Suppressor macrophage treated with lipopolysaccharide for 4 hours (primary cell): ENCODE measurements around the gene NTHL1.

ENCODE experiments used
- DNase-seq: peaks from one replicate; pipeline ENCODE4 v3.0.0-alpha.2; 2020

NTHL1 gene

DNA sequence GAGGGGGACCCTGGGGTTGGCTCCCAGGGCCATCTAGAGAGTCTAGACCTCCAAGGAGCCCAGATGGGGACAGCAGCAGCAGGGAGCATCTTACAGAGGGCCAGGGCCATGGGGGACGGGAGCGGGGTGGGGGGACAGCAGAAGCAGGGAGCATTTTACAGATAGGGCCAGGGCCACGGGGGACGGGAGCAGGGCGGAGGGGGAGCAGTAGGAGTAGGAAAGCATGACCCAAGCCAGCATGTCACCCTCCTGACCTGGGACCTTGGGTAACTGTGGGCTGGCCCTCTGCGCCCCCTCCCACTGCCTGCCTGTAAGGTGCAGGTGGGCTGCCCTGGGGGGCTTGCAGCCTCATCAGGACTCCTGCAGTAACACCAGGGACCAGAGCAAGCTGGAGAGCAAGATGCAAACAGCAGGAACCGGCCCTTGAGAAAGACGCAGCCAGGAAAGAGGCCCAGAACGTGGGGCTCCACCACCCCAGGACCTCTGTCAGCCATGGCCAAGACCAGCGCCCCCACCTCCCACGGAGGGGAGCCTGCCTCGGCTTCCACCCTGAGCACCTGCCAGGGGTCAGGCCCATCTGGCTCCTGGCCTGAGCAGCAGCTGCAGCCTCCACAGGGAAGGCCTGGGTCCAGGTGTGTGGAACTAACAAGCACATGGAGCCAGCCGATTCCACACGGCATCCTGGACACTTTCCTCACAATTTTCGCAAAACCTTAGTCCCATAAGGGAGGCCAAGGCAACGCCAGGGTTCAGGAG is 40.4 kb downstream of the NTHL1 start:
- no peak for DNase-seq

- no peak for DNase-seq
Measured at GRCh38 chr16:2006317-2006716, 41.3 kb downstream of the NTHL1 start.

DNA sequence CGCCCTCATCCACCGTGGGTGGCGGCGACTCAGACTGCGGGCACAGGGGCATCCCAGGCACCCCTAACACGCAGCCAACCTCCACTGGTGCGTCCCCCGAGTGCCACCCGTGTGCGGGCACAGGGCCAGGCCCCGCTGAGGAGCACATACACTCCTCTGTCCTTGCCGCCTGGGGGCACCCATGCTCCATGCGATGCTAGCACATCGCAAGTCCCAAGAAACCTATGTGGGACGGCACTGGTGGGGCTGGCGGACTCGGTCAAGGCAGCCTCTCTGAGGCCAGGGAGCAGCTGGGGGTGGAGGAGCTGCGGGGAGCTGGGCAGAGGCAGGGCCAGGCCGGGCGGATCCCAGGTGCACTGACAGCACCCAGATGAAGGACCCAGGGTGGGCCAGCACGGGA is 42.0 kb downstream of the NTHL1 start:
- peak; percentile 68 for DNase-seq

DNA sequence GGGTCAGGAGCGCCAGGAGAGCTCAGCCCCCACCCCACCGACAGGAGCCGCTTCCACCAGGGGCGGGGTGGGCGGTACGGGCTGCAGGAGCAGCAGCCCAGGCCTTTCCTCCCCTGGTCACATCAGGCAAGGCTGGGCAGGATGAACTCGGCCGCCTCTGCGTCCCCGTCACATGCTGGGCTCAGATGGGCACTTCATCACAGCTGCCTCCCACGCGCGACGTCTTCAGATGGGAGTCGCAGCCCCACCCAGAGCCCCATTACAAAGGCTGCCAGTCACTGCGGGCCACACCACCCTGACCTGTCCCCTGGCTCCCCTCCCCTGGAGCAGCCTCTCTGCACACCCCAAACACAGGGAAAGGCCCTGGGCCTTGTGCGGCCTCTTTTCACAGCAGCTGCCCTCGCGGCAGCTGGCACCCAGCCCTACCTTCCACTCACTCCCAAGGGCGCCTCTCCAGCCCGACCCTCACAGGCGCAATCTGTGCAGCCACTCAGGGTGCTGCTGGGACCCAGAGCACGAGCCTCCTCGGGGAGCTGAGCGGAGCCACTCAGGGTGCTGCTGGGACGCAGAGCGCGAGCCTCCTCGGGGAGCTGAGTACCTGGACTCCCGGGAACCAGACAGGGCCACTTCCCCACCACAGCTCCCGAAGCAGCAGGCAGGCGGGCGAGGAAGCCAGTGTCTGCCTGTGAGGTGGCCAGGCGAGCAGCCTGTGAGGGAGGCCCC is 42.7 kb downstream of the NTHL1 start:
- DNase-seq = peak; percentile 43

GRCh38 chr16:2003827-2004641 is 43.6 kb downstream of the NTHL1 start:
- peak; percentile 96 for DNase-seq

GRCh38 chr16:2003231-2003826 is 44.3 kb downstream of the NTHL1 start:
- DNase-seq = no peak

- no peak for DNase-seq
Measured at GRCh38 chr16:2002406-2003230, 45.0 kb downstream of the NTHL1 start.

DNA sequence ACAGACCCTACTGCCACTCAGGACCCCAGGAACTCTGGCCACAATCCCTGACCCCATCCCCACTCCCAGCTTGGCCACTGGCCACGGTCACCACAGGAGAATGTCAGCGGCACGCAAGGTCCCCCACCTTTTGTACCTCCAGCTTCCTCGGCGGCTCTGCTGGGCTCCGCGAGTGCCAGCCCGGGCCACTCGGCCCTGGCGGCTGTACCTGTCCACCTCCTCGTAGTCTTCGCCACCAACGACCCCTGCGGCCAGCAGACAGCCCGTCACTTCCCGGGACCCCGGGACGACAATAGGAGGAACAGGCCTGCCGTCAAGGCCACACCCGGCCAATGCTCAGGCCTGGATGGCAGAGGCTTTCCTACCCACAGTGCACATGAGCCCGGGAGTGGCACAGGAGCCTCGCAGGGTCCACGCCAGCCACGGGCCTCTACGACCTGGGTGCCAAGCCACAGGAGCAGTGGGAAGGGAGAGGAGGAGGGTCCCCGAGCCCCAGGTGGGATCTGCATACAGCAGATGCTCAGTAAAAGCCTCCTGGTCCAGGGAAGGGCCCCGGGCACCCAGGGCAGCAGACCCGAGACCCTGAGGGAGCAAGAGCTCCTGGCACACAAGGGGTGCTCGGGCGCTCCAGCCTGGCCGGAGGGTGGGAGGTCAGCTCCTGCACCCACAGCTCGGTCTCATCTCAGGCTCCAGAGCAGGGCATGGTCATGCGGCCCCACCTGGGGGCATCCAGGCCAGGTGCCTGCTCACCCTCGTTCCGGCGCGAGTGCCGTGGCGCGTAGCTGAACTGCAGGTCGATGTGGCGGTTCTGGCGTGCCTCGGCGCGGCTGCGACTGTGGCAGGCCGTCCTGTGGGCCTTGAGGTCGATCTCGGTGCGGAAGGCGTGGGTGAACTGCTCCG is 45.9 kb downstream of the NTHL1 start:
- no peak for DNase-seq

GRCh38 chr16:2001035-2001434 is 46.6 kb downstream of the NTHL1 start:
- no peak for DNase-seq

DNA sequence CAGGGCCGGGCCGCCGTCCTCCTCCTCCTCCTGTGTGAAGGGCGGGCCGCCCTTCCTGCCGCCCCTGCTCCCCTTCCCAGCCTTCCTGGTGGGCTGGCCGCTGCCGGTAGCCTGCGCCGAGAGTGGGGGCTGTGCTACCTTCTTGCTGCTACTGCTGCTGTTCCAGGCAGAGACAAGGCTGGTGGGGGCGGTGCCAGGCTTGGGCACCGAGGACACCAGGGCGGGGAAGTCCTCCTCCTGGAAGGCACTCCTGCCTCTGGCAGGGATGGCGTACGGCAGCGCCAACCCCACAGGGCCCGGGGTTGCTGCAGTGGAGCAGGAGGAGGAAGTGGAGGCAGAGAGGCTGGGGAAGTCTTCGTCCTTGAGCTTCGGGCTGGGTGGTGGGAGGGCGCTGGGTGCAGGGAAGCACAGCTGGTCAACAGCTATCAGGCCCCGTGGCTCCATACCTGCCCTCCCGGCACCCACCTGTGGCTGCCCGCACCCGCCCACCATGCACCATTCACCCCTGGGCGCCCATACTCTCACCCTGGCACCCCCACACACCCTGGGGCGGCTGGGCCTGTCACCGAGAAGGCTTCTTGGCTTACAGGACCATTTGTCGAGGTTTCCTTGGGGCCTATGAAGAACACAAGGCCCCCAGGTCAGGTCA is 47.6 kb downstream of the NTHL1 start:
- DNase-seq = no peak

GRCh38 chr16:1998852-1999801 is 48.5 kb downstream of the NTHL1 start:
- DNase-seq = no peak

GRCh38 chr16:1998360-1998835 is 49.2 kb downstream of the NTHL1 start:
- no peak for DNase-seq

DNA sequence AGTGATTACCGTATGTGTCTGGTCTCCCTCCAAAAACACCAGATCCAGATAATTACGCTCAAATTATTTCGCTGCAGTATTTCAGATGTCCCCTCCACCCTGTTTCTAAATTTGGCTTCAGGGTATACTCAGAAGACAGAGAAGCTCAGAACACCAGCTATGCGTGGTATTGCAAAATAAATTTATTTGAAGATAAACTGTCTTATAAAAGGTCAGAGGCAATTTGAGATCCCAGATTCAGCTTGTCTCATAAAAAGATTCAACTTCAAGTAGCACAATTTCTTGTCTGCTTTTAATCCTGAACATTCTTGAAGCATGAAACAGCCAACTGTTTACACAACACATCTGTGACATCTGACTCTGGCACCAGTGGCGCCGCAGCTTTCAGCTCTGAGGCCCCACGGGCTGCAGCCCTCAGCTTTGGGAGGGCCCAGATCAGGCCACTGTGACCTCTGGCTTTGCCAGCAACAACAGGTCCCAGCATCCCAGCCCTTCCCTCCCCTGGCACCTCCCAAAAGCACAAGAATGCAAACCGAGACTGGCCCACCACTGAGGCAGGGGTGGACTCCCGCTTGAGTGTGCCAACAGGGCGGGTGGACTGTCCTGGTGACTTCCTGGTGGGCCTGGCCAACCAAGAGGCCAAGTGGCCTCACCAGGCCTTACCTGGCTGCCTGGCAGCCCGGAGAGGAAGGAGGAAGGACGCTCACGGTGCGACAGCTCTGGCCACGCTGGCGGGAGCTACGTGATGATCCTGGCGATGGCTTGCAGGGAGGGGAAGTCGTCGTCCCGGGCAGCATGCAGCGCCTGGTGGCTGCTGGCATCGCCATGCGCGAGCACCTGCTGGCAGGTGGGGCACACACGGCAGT is 49.9 kb downstream of the NTHL1 start:
- no peak for DNase-seq

- DNase-seq = no peak
Measured at GRCh38 chr16:1993731-1994131, 53.9 kb downstream of the NTHL1 start.

GRCh38 chr16:1992704-1993317 is 54.8 kb downstream of the NTHL1 start:
- DNase-seq = no peak

DNA sequence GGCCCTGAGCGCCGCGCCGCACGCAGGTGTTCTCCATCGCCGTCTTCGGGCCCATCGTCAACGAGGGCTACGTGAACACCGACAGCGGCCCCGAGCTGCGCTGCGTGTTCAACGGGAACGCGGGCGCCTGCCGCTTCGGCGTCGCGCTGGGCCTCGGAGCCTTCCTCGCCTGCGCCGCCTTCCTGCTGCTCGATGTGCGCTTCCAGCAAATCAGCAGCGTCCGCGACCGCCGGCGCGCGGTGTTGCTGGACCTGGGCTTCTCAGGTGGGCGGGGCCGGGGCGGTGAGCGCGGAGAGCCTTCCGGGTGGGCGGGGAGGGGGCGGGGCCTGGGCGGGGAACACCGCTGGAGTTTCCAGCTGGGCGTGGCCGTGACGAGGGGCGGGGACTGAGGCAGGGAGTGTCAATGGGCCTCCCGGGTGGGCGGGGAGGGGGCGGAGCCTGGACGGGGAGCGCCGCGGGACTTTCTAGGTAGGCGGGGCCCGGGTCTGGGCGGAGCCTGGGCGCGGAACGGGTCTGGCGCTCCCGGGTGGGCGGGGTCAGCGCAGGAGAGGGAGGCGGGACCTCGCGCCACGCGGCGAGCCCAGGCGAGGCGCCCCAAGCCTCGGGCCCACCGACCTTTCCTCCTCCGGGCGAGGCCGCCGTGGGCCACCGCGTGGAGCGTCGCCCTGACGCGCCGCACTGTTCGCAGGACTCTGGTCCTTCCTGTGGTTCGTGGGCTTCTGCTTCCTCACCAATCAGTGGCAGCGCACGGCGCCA is 55.5 kb downstream of the NTHL1 start:
- DNase-seq = peak; percentile 99

DNA sequence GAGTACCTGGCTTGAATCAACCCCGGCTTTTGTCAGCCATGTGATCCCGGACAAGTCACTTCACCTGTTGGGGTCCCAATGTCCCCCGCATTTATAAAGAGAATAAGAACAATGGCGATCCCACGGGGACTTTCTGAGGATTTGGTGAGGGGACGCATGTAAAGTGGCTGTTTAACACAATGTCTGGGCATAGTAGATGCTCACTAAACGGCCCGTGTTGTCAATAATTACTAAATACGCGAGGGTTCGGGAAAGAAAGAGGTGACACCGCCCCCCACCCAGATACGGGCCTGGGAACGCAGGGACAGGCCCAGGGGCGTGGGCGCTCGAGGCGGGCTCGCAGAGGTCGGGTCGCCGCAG is 56.1 kb downstream of the NTHL1 start:
- DNase-seq = no peak
